GM12878 (cell line): Measurements from ENCODE around the gene CCDC14. TPM values are rescaled to one million over a fixed set of nuclear protein-coding genes. Genes with fewer than 3 reads are reported as not detected.

Experiments used
- ATAC-seq: fragments of 200-7000 bp; cut with Tn5 transposase; 3 replicates; pipeline ENCODE4 v1.9.1; 2020; ENCODE audit warnings: mild to moderate bottlenecking, moderate library complexity
- BruUV-seq: library from RNA; stranded (reverse); fragments of 400-500 nt; replicated peaks from 2 replicates; lab custom pipeline; 2021; lab: Mats Ljungman, UMichigan
- CTCF ChIA-PET: fragments of 300-600 bp; sonication (Branson Sonifier 250); formaldehyde crosslinking; extraction: SDS; loops from one replicate; lab custom pipeline; 2021; ENCODE audit warnings: inconsistent platforms; lab: Yijun Ruan, JAX
- POLR2A ChIA-PET: fragments of 350-600 bp; formaldehyde crosslinking; extraction: SDS; loops from one replicate; lab custom pipeline; 2021; ENCODE audit warnings: inconsistent platforms; lab: Charles Lee
- RAD21 ChIA-PET: fragments of 300-600 bp; sonication (Branson Sonifier 250); formaldehyde crosslinking; loops from one replicate; lab custom pipeline; 2023; ENCODE audit warnings: antibody characterized with exemption; ENCODE audit not compliant: unreplicated experiment; lab: Charles Lee
- SMC1A ChIA-PET: fragments of 300-600 bp; sonication (Branson Sonifier 250); formaldehyde crosslinking; loops from one replicate; lab custom pipeline; 2023; ENCODE audit not compliant: unreplicated experiment, uncharacterized antibody; lab: Charles Lee
- DNase-seq: peaks from one replicate; pipeline ENCODE4 v3.0.0-alpha.2; 2011; ENCODE audit warnings: low read depth, low spot score
- FAIRE-seq: peaks from 3 replicates; lab custom pipeline; 2011; peaks lifted over from hg19 to GRCh38; lab: Jason Lieb, UNC
- H2AFZ ChIP-seq: 2 replicates; pipeline ENCODE4 v1.6.0; 2011; ENCODE audit warnings: low read depth, low read length, control low read depth; ENCODE audit not compliant: control insufficient read depth
- H3K27ac ChIP-seq: 2 replicates; pipeline ENCODE4 v1.5.1; 2011; ENCODE audit warnings: control low read depth; ENCODE audit not compliant: control insufficient read depth, insufficient read depth
- H3K27me3 ChIP-seq, 2 experiments: replicated peaks in 1 of 2; 2 replicates each; pipeline versions ENCODE4 v1.6.0 to v1.6.1; 2011; ENCODE audit warnings: low read length in 1 of 2; ENCODE audit not compliant: control insufficient read depth in 2 of 2, insufficient read depth in 2 of 2
- H3K36me3 ChIP-seq, 2 experiments: 2 replicates each; pipeline ENCODE4 v1.5.1; 2011; ENCODE audit warnings: low read length in 1 of 2; ENCODE audit not compliant: control insufficient read depth in 2 of 2, insufficient read depth in 2 of 2
- H3K4me1 ChIP-seq: 2 replicates; pipeline ENCODE4 v1.6.1; 2011; ENCODE audit warnings: mild to moderate bottlenecking, low read length, moderate library complexity, mixed read lengths; ENCODE audit not compliant: control insufficient read depth, insufficient read depth
- H3K4me2 ChIP-seq: 2 replicates; pipeline ENCODE4 v1.6.0; 2011; ENCODE audit warnings: control low read depth; ENCODE audit not compliant: control insufficient read depth, insufficient read depth
- H3K4me3 ChIP-seq: fragments of 200-600 bp; sonication (generic); 2 replicates; pipeline ENCODE4 v1.5.1; 2016
- H3K79me2 ChIP-seq: 2 replicates; pipeline ENCODE4 v1.6.0; 2011; ENCODE audit warnings: low read length; ENCODE audit not compliant: control insufficient read depth, insufficient read depth
- H3K9ac ChIP-seq: 2 replicates; pipeline ENCODE4 v1.8.0; 2011; ENCODE audit warnings: low read length, control low read depth, mixed read lengths; ENCODE audit not compliant: control insufficient read depth, insufficient read depth
- H3K9me3 ChIP-seq: replicated peaks from 3 replicates; pipeline ENCODE4 v1.5.1; 2011; ENCODE audit warnings: mild to moderate bottlenecking, low read length; ENCODE audit not compliant: control insufficient read depth, insufficient read depth
- H4K20me1 ChIP-seq: 2 replicates; pipeline ENCODE4 v1.6.0; 2011; ENCODE audit not compliant: control insufficient read depth, insufficient read depth
- CHD1 ChIP-seq: IDR thresholded peaks from 2 replicates; pipeline ENCODE4 v1.6.1; 2012; ENCODE audit warnings: low read depth, low read length, improper control_type of control experiment
- ETV6 ChIP-seq, 2 experiments: fragments of 450-650 bp in 1 of 2; IDR thresholded peaks in 1 of 2; conservative IDR thresholded peaks in 1 of 2; 2 replicates each; pipeline ENCODE4 v1.6.1; 2014; ENCODE audit warnings: antibody characterized with exemption in 1 of 2, borderline replicate concordance in 1 of 2, low read depth in 1 of 2, mild to moderate bottlenecking in 1 of 2, moderate library complexity in 1 of 2
- HDGF ChIP-seq: fragments of 450-650 bp; IDR thresholded peaks from 2 replicates; pipeline ENCODE4 v1.6.1; 2016; ENCODE audit warnings: antibody characterized with exemption
- MLLT1 ChIP-seq: fragments of 450-650 bp; IDR thresholded peaks from 2 replicates; pipeline ENCODE4 v1.6.1; 2016; ENCODE audit warnings: mild to moderate bottlenecking
- RAD21 ChIP-seq: IDR thresholded peaks from 2 replicates; pipeline ENCODE4 v1.6.1; 2011; ENCODE audit warnings: mild to moderate bottlenecking, low read depth, low read length, moderate library complexity; ENCODE audit not compliant: insufficient read depth
- SMAD5 ChIP-seq: IDR thresholded peaks from 2 replicates; pipeline ENCODE4 v1.6.1; 2016; ENCODE audit warnings: antibody characterized with exemption, low read depth
- SMARCA5 ChIP-seq: fragments of 450-650 bp; IDR thresholded peaks from 2 replicates; pipeline ENCODE4 v1.6.1; 2017; ENCODE audit warnings: mild to moderate bottlenecking
- SPI1 ChIP-seq: IDR thresholded peaks from 2 replicates; pipeline ENCODE4 v1.6.1; 2011; ENCODE audit warnings: low read depth, mild to moderate bottlenecking, low read length, moderate library complexity, borderline replicate concordance; ENCODE audit not compliant: insufficient read depth
- SRF ChIP-seq, 2 experiments: IDR thresholded peaks; 2 replicates each; pipeline ENCODE4 v1.6.1; 2011; ENCODE audit warnings: low read depth in 2 of 2, low read length in 2 of 2, mild to moderate bottlenecking in 1 of 2, moderate library complexity in 1 of 2
- YY1 ChIP-seq: IDR thresholded peaks from 2 replicates; pipeline ENCODE4 v1.6.1; 2011; ENCODE audit warnings: low read depth, mild to moderate bottlenecking, low read length
- ZNF384 ChIP-seq: IDR thresholded peaks from 2 replicates; pipeline ENCODE4 v1.6.1; 2012; ENCODE audit warnings: low read depth, mild to moderate bottlenecking, low read length, improper control_type of control experiment, borderline replicate concordance
- WGBS: methylation state at CpG from one replicate; pipeline ENCODE4 v1.1.6; 2016; ENCODE audit warnings: low lambda C conversion rate; ENCODE audit not compliant: insufficient replicate concordance, insufficient coverage; ENCODE audit errors: missing lambda C conversion rate; 5-methylcytosine and 5-hydroxymethylcytosine counted together
- in situ Hi-C: fragments of 300-500 bp; cut with MboI; formaldehyde crosslinking; loops from 9 replicates; pipeline ENCODE4 v1.14.3; 2018; ENCODE audit warnings: mixed read lengths
- intact Hi-C: fragments of 100-400 bp; cut with micrococcal nuclease; formaldehyde crosslinking; loops from one replicate; pipeline ENCODE4 v1.14.2; 2022; ENCODE audit not compliant: unreplicated experiment
- polyA plus RNA-seq, 11 experiments: library from polyadenylated mRNA; depleted of rRNA in 4 of 11; unstranded in 6 of 11; stranded (reverse) in 5 of 11; fragments of >200 nt; fragmentation: Nextera tagmentation in 4 of 11; fragmentation: Illumina TruSeq in 1 of 11; extraction: Ambion mirVana in 4 of 11; extraction: Trizol in 1 of 11; gene quantifications; 1 replicate in 1 of 11; 2 replicates in 10 of 11; pipeline versions ENCODE4 v1.2.1 to v1.2.3, GENCODE V29; 2011 to 2016; ENCODE audit warnings: inconsistent platforms in 2 of 11, missing spikeins in 2 of 11, low read depth in 1 of 11
- total RNA-seq, 4 experiments: library from RNA; depleted of rRNA in 3 of 4; stranded (reverse); fragments of >200 nt in 3 of 4; fragmentation: Illumina TruSeq in 1 of 4; extraction: Trizol in 1 of 4; gene quantifications; 2 replicates each; pipeline versions ENCODE4 v1.2.1 to v1.2.3, GENCODE V29; 2013 to 2021
- TF ChIP-seq, protein P1 (sequence below): fragments of 450-650 bp; IDR thresholded peaks from 2 replicates; pipeline ENCODE4 v1.6.1; 2017; ENCODE audit warnings: mild to moderate bottlenecking, low read depth, inconsistent platforms; ENCODE audit not compliant: poor library complexity, severe bottlenecking
- TF ChIP-seq, protein P2 (sequence below): fragments of 450-650 bp; IDR thresholded peaks from 2 replicates; pipeline ENCODE4 v1.6.1; 2017; ENCODE audit warnings: low read depth, mild to moderate bottlenecking, moderate library complexity

Gene CCDC14
- total and polyA plus RNA-seq, 10 of the 15 experiments (the other 5 are each of a cell fraction or from before 2014, with no cell fraction given), result 15.9 to 104 (median 43.0) TPM

DNA sequence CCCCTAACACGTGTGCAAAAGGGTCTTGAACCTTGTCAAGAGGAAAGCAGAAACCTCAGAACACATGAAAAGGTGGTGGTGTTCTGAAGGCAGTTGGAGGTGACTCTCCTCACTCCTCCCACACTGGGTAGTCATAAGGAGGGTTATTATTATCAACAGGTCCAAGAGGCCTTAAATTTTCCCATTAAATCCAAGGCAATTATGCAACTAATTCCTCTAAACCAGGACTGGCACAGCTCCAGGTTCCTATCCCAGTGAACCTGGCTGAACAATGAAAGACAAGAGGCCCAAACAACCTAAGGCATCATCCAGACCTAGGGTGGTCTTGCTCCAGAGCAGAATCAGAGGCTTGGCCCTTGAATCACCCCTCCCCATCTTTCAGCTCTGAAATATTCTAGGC, 91.9 kb downstream of the CCDC14 start:
- Histone ChIP-seq H3K79me2 (no peaks in the 10 kb centered on the region), H3K27me3 (no peaks in the 10 kb centered on the region), H3K4me1 (no peaks in the 10 kb centered on the region), H3K9me3 (no peaks in the 10 kb centered on the region), H3K27ac (no peak overlapping the region), H3K4me3 (no peak overlapping the region), H3K36me3 (no peaks in the 10 kb centered on the region), H4K20me1 (no peaks in the 10 kb centered on the region), H3K9ac (no peak overlapping the region), H2AFZ (no peak overlapping the region), H3K4me2 (no peak overlapping the region)
- no TSS peak for BruUV-seq
- no peak for DNase-seq
- no peak for FAIRE-seq
- intact Hi-C loops (no loop called here), in situ Hi-C loops (no loop called here)
- ChIA-PET RAD21 (no interaction called here), SMC1A (no interaction called here), CTCF (no interaction called here), POLR2A (no interaction called here)
- TF ChIP-seq, protein P1, sequence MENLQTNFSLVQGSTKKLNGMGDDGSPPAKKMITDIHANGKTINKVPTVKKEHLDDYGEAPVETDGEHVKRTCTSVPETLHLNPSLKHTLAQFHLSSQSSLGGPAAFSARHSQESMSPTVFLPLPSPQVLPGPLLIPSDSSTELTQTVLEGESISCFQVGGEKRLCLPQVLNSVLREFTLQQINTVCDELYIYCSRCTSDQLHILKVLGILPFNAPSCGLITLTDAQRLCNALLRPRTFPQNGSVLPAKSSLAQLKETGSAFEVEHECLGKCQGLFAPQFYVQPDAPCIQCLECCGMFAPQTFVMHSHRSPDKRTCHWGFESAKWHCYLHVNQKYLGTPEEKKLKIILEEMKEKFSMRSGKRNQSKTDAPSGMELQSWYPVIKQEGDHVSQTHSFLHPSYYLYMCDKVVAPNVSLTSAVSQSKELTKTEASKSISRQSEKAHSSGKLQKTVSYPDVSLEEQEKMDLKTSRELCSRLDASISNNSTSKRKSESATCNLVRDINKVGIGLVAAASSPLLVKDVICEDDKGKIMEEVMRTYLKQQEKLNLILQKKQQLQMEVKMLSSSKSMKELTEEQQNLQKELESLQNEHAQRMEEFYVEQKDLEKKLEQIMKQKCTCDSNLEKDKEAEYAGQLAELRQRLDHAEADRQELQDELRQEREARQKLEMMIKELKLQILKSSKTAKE, result no peak
- WGBS, result 7% methylated on average over 1 of the region's 1 CpG
- no peak for ATAC-seq

DNA sequence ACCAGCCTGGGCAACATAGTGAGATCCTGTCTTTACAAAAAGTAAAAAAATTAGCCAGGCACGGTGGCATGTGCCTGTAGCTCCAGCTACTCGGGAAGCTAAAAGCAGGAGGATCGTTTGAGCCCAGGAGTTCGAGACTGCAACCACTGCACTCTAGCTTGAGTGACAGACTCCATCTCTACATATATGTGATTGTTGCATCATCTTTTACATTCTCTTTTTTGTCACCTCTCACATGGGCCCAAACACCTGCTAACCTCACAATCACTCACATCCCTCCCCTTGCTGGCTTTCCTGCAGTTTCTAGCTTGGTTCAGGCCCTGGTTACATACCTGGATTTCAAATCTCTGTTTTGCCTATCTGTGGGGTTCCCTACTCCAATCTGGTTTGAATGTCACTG, 96.3 kb downstream of the CCDC14 start:
- H4K20me1 ChIP-seq, result no peaks in the 10 kb centered on the region
- H3K4me2 ChIP-seq, result no peak overlapping the region
- no peak for FAIRE-seq
- in situ Hi-C loops (no loop called here), intact Hi-C loops (no loop called here)
- CTCF ChIA-PET, result interaction anchor here (0.7 kb wide), 1 partner anchor 150 kb away, joined by 3 read pairs; no protein-coding TSS in a partner anchor
- WGBS, result 56% methylated on average over 4 of the region's 4 CpGs
- RAD21 ChIA-PET, result no interaction called here
- H3K4me3 ChIP-seq, result no peak overlapping the region
- SMC1A ChIA-PET, result no interaction called here
- H2AFZ ChIP-seq, result no peak overlapping the region
- POLR2A ChIA-PET, result no interaction called here
- no peak for ATAC-seq
- BruUV-seq, result no TSS peak
- H3K27ac ChIP-seq, result no peak overlapping the region
- H3K9ac ChIP-seq, result no peak overlapping the region
- no peaks in the 10 kb centered on the region for H3K9me3 ChIP-seq
- no peak for DNase-seq
- H3K4me1 ChIP-seq, result no peaks in the 10 kb centered on the region
- no peaks in the 10 kb centered on the region; a peak in 1 of 4 replicates for H3K27me3 ChIP-seq
- no peaks in the 10 kb centered on the region for H3K79me2 ChIP-seq
- H3K36me3 ChIP-seq, result no peaks in the 10 kb centered on the region
- TF ChIP-seq RAD21 (no peak), SRF (IDR thresholded peaks at IDR 0.05; ENCODE audit: low read depth in 2 of 2, low read length in 2 of 2) (no peak), HDGF (no peak), SMARCA5 (no peak), ETV6 (conservative IDR thresholded peaks at IDR 0.05 in 1 of 2, IDR thresholded peaks at IDR 0.05 in 1 of 2; ENCODE audit: borderline replicate concordance in 1 of 2, low read depth in 1 of 2) (no peak), YY1 (no peak), CHD1 (no peak), ZNF384 (no peak), SMAD5 (no peak), SPI1 (no peak), MLLT1 (no peak)
- TF ChIP-seq, protein P2, sequence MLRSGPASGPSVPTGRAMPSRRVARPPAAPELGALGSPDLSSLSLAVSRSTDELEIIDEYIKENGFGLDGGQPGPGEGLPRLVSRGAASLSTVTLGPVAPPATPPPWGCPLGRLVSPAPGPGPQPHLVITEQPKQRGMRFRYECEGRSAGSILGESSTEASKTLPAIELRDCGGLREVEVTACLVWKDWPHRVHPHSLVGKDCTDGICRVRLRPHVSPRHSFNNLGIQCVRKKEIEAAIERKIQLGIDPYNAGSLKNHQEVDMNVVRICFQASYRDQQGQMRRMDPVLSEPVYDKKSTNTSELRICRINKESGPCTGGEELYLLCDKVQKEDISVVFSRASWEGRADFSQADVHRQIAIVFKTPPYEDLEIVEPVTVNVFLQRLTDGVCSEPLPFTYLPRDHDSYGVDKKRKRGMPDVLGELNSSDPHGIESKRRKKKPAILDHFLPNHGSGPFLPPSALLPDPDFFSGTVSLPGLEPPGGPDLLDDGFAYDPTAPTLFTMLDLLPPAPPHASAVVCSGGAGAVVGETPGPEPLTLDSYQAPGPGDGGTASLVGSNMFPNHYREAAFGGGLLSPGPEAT, result no peak
